WTC11 (cell line): ENCODE measurements around the gene ADGRF5. TPM values are rescaled to one million over a fixed set of nuclear protein-coding genes. Genes with fewer than 3 reads are reported as not detected.

Source experiments
- ATAC-seq: fragments of 200-7000 bp; cut with Tn5 transposase; 2 replicates; pipeline ENCODE4 v1.10.0; 2021; ENCODE audit warnings: mild to moderate bottlenecking, moderate library complexity
- CTCF ChIA-PET: fragments of 300-600 bp; sonication (Branson Sonifier 250); formaldehyde crosslinking; loops from one replicate; lab custom pipeline; 2021; ENCODE audit warnings: antibody characterized with exemption; lab: Charles Lee
- POLR2A ChIA-PET: fragments of 350-600 bp; sonication (Branson Sonifier 250); formaldehyde crosslinking; loops from one replicate; lab custom pipeline; 2021; ENCODE audit warnings: antibody characterized with exemption; lab: Charles Lee
- DNase-seq: peaks from one replicate; pipeline ENCODE4 v3.0.0; 2021; ENCODE audit warnings: low spot score
- H3K27ac Mint-ChIP-seq: 2 replicates; pipeline ENCODE4 v1.8.0; 2021; ENCODE audit warnings: mixed read lengths
- H3K27me3 Mint-ChIP-seq: 2 replicates; pipeline ENCODE4 v1.8.0; 2021; ENCODE audit warnings: low read depth, mild to moderate bottlenecking, moderate library complexity, mixed read lengths
- H3K36me3 Mint-ChIP-seq: 2 replicates; pipeline ENCODE4 v1.8.0; 2021; ENCODE audit warnings: mixed read lengths
- H3K4me1 Mint-ChIP-seq: 2 replicates; pipeline ENCODE4 v1.8.0; 2022; ENCODE audit warnings: mixed read lengths
- H3K4me3 Mint-ChIP-seq: 2 replicates; pipeline ENCODE4 v1.8.0; 2021; ENCODE audit warnings: mild to moderate bottlenecking, moderate library complexity, mixed read lengths
- H3K9me3 Mint-ChIP-seq: 2 replicates; pipeline ENCODE4 v1.8.0; 2021; ENCODE audit warnings: mixed read lengths
- AFF4 ChIP-seq: sonication (generic); formaldehyde crosslinking; IDR thresholded peaks from 2 replicates; pipeline ENCODE4 v1.8.1; 2023; ENCODE audit warnings: mild to moderate bottlenecking, missing genetic modification reagents, borderline replicate concordance
- E2F4 ChIP-seq: sonication (generic); formaldehyde crosslinking; IDR thresholded peaks from 2 replicates; pipeline ENCODE4 v1.8.1; 2022; ENCODE audit warnings: low read depth, mild to moderate bottlenecking, moderate library complexity, missing genetic modification reagents, borderline replicate concordance
- ESRRA ChIP-seq: sonication (generic); formaldehyde crosslinking; IDR thresholded peaks from 2 replicates; pipeline ENCODE4 v1.8.1; 2022; ENCODE audit warnings: mild to moderate bottlenecking, missing genetic modification reagents, borderline replicate concordance
- FOXK1 ChIP-seq: sonication (generic); formaldehyde crosslinking; IDR thresholded peaks from 2 replicates; pipeline ENCODE4 v1.8.0; 2022; ENCODE audit warnings: mild to moderate bottlenecking, moderate library complexity, missing genetic modification reagents
- GABPB1 ChIP-seq: sonication (generic); formaldehyde crosslinking; IDR thresholded peaks from 2 replicates; pipeline ENCODE4 v1.8.1; 2023; ENCODE audit warnings: mild to moderate bottlenecking, missing genetic modification reagents
- KAT7 ChIP-seq: sonication (generic); formaldehyde crosslinking; IDR thresholded peaks from 2 replicates; pipeline ENCODE4 v1.8.1; 2023; ENCODE audit warnings: missing genetic modification reagents, mild to moderate bottlenecking, borderline replicate concordance
- NFATC4 ChIP-seq: fragments of 250-450 bp; sonication (Bioruptor Pico); IDR thresholded peaks from 2 replicates; pipeline ENCODE4 v1.9.0; 2021; ENCODE audit warnings: mild to moderate bottlenecking
- NFYB ChIP-seq: sonication (generic); formaldehyde crosslinking; conservative IDR thresholded peaks from 2 replicates; pipeline ENCODE4 v1.8.0; 2022; ENCODE audit warnings: low read depth, missing genetic modification reagents
- PREB ChIP-seq: sonication (generic); formaldehyde crosslinking; IDR thresholded peaks from 2 replicates; pipeline ENCODE4 v1.8.1; 2022; ENCODE audit warnings: mild to moderate bottlenecking, missing genetic modification reagents, moderate library complexity, borderline replicate concordance
- PRRX2 ChIP-seq: fragments of 250-450 bp; sonication (Bioruptor Pico); IDR thresholded peaks from 2 replicates; pipeline ENCODE4 v1.8.0; 2021; ENCODE audit warnings: mild to moderate bottlenecking
- STAT6 ChIP-seq: sonication (generic); formaldehyde crosslinking; conservative IDR thresholded peaks from 2 replicates; pipeline ENCODE4 v1.8.1; 2023; ENCODE audit warnings: mild to moderate bottlenecking, low read depth, missing genetic modification reagents, moderate library complexity
- TCF7 ChIP-seq: sonication (generic); formaldehyde crosslinking; IDR thresholded peaks from 2 replicates; pipeline ENCODE4 v1.8.0; 2022; ENCODE audit warnings: mild to moderate bottlenecking, low read depth, missing genetic modification reagents, moderate library complexity
- TEAD4 ChIP-seq: sonication (generic); formaldehyde crosslinking; IDR thresholded peaks from 2 replicates; pipeline ENCODE4 v1.8.0; 2022; ENCODE audit warnings: mild to moderate bottlenecking, missing genetic modification reagents
- ZNF121 ChIP-seq: sonication (generic); formaldehyde crosslinking; IDR thresholded peaks from 2 replicates; pipeline ENCODE4 v1.8.0; 2023; ENCODE audit warnings: missing genetic modification reagents
- ZNF138 ChIP-seq: sonication (generic); formaldehyde crosslinking; conservative IDR thresholded peaks from 2 replicates; pipeline ENCODE4 v1.8.1; 2022; ENCODE audit warnings: mild to moderate bottlenecking, moderate library complexity, missing genetic modification reagents
- ZNF232 ChIP-seq: sonication (generic); formaldehyde crosslinking; IDR thresholded peaks from 2 replicates; pipeline ENCODE4 v1.8.0; 2022; ENCODE audit warnings: mild to moderate bottlenecking, missing genetic modification reagents
- ZNF263 ChIP-seq: sonication (generic); formaldehyde crosslinking; IDR thresholded peaks from 2 replicates; pipeline ENCODE4 v1.8.1; 2022; ENCODE audit warnings: low read depth, mild to moderate bottlenecking, moderate library complexity, missing genetic modification reagents
- ZNF396 ChIP-seq: fragments of 250-450 bp; sonication (Bioruptor Pico); IDR thresholded peaks from 2 replicates; pipeline ENCODE4 v1.8.0; 2021; ENCODE audit warnings: mild to moderate bottlenecking, moderate library complexity, borderline replicate concordance
- ZNF423 ChIP-seq: fragments of 250-450 bp; sonication (Bioruptor Pico); IDR thresholded peaks from 2 replicates; pipeline ENCODE4 v2.1.2; 2022; ENCODE audit warnings: mild to moderate bottlenecking, moderate library complexity
- total RNA-seq: library from RNA; stranded (reverse); gene quantifications from 3 replicates; pipeline ENCODE4 v1.2.3, GENCODE V29; 2021
- TF ChIP-seq, protein P1 (sequence below): sonication (generic); formaldehyde crosslinking; IDR thresholded peaks from 2 replicates; pipeline ENCODE4 v1.8.1; 2023; ENCODE audit warnings: mild to moderate bottlenecking, missing genetic modification reagents
- TF ChIP-seq, protein P2 (sequence below): sonication (generic); formaldehyde crosslinking; IDR thresholded peaks from 2 replicates; pipeline ENCODE4 v1.8.0; 2022; ENCODE audit warnings: mild to moderate bottlenecking, missing genetic modification reagents
- TF ChIP-seq, protein P3 (sequence below): sonication (generic); formaldehyde crosslinking; IDR thresholded peaks from 2 replicates; pipeline ENCODE4 v1.8.1; 2022; ENCODE audit warnings: missing genetic modification reagents, borderline replicate concordance
- TF ChIP-seq, protein P4 (sequence below): sonication (generic); formaldehyde crosslinking; conservative IDR thresholded peaks from 2 replicates; pipeline ENCODE4 v1.8.1; 2022; ENCODE audit warnings: mild to moderate bottlenecking, missing genetic modification reagents

ADGRF5 gene
- total RNA-seq, 1 experiment from 2014 or later, result 0.24 TPM

DNA sequence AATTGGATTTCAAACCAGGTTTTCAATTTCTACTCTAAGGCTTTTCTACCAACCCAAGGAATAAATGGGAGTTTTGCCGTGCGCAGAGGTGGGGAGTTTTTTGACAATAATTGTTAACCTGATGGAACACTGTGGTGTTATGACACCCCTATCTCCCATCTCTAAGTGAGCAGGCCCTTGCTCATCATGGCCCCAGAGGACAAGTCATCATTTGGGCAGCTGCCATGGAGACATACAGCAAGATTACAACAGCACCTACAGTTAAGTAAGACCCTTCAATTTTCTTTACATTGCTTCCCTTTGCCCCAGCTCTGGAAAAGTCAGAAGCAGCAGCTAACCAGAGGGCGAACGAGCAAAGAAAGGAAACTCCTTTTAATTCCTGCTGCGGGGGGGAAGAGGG is 54.3 kb downstream of the ADGRF5 start:
- Mint-ChIP-seq H3K9me3 (peaks cover 4% of the 10 kb centered on the region; the same call in 1 of the 2 replicates), H3K36me3 (no peaks in the 10 kb centered on the region), H3K27ac (no peak overlapping the region), H3K27me3 (no peaks in the 10 kb centered on the region), H3K4me1 (peaks cover 30% of the 10 kb centered on the region), H3K4me3 (no peak overlapping the region)
- DNase-seq (no peak), ATAC-seq (no peak)
- TF ChIP-seq, protein P1, sequence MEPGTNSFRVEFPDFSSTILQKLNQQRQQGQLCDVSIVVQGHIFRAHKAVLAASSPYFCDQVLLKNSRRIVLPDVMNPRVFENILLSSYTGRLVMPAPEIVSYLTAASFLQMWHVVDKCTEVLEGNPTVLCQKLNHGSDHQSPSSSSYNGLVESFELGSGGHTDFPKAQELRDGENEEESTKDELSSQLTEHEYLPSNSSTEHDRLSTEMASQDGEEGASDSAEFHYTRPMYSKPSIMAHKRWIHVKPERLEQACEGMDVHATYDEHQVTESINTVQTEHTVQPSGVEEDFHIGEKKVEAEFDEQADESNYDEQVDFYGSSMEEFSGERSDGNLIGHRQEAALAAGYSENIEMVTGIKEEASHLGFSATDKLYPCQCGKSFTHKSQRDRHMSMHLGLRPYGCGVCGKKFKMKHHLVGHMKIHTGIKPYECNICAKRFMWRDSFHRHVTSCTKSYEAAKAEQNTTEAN, result no peak
- TF ChIP-seq, protein P2, sequence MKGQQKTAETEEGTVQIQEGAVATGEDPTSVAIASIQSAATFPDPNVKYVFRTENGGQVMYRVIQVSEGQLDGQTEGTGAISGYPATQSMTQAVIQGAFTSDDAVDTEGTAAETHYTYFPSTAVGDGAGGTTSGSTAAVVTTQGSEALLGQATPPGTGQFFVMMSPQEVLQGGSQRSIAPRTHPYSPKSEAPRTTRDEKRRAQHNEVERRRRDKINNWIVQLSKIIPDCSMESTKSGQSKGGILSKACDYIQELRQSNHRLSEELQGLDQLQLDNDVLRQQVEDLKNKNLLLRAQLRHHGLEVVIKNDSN (CRISPR knock-in tag), result no peak
- TF ChIP-seq STAT6 (CRISPR knock-in tag) (no peak), TCF7 (CRISPR knock-in tag) (no peak), ZNF396 (no peak), ZNF423 (CRISPR knock-in tag) (no peak), ZNF263 (CRISPR knock-in tag) (no peak), NFATC4 (no peak), ZNF232 (CRISPR knock-in tag) (no peak), PRRX2 (CRISPR knock-in tag) (no peak), ESRRA (no peak), KAT7 (CRISPR knock-in tag) (no peak), ZNF121 (no peak), TEAD4 (no peak), ZNF138 (no peak), PREB (CRISPR knock-in tag) (no peak), GABPB1 (CRISPR knock-in tag) (no peak), FOXK1 (CRISPR knock-in tag) (no peak)
- TF ChIP-seq, protein P3, sequence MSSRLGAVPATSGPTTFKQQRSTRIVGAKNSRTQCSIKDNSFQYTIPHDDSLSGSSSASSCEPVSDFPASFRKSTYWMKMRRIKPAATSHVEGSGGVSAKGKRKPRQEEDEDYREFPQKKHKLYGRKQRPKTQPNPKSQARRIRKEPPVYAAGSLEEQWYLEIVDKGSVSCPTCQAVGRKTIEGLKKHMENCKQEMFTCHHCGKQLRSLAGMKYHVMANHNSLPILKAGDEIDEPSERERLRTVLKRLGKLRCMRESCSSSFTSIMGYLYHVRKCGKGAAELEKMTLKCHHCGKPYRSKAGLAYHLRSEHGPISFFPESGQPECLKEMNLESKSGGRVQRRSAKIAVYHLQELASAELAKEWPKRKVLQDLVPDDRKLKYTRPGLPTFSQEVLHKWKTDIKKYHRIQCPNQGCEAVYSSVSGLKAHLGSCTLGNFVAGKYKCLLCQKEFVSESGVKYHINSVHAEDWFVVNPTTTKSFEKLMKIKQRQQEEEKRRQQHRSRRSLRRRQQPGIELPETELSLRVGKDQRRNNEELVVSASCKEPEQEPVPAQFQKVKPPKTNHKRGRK (CRISPR knock-in tag), result no peak
- ChIA-PET POLR2A (no interaction called here), CTCF (no interaction called here)

- CTCF ChIA-PET, result interaction anchor here (1.2 kb wide), 1 partner anchor 10 kb away, joined by 3 read pairs; no protein-coding TSS in a partner anchor
- POLR2A ChIA-PET, result no interaction called here
- no peak overlapping the region for H3K4me3 Mint-ChIP-seq
Observed at GRCh38 chr6:46865221-46865620, 56.5 kb downstream of the ADGRF5 start.

More at GRCh38 chr6:46865221-46865620, 56.5 kb downstream of the ADGRF5 start:
- H3K4me1 Mint-ChIP-seq, result peaks cover 24% of the 10 kb centered on the region
- no peak overlapping the region for H3K27ac Mint-ChIP-seq
- ATAC-seq, result no peak
- peaks cover 4% of the 10 kb centered on the region; the same call in 1 of the 2 replicates for H3K9me3 Mint-ChIP-seq
- no peaks in the 10 kb centered on the region for H3K27me3 Mint-ChIP-seq
- no peaks in the 10 kb centered on the region for H3K36me3 Mint-ChIP-seq
- TF ChIP-seq AFF4, result no peak
- TF ChIP-seq KAT7 (CRISPR knock-in tag), result no peak
- TF ChIP-seq, protein P4, sequence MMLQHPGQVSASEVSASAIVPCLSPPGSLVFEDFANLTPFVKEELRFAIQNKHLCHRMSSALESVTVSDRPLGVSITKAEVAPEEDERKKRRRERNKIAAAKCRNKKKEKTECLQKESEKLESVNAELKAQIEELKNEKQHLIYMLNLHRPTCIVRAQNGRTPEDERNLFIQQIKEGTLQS (CRISPR knock-in tag), result no peak
- no peak for TF ChIP-seq NFYB (CRISPR knock-in tag)
- TF ChIP-seq E2F4 (CRISPR knock-in tag), result no peak
- DNase-seq, result no peak
